Endometrium (tissue), 2 donors: ENCODE data around the gene KRTAP4-16.
"Not testable (repeated sequence)": the region's sequence is repeated elsewhere in the genome, so short reads cannot be mapped to it uniquely, and the experiment has no call there.

ENCODE experiments used
- FAIRE-seq: peaks from 2 replicates; lab custom pipeline; 2012; peaks lifted over from hg19 to GRCh38; lab: Jason Lieb, UNC
- donor health status: control.
- donor health status: control.

The KRTAP4-16 gene

DNA sequence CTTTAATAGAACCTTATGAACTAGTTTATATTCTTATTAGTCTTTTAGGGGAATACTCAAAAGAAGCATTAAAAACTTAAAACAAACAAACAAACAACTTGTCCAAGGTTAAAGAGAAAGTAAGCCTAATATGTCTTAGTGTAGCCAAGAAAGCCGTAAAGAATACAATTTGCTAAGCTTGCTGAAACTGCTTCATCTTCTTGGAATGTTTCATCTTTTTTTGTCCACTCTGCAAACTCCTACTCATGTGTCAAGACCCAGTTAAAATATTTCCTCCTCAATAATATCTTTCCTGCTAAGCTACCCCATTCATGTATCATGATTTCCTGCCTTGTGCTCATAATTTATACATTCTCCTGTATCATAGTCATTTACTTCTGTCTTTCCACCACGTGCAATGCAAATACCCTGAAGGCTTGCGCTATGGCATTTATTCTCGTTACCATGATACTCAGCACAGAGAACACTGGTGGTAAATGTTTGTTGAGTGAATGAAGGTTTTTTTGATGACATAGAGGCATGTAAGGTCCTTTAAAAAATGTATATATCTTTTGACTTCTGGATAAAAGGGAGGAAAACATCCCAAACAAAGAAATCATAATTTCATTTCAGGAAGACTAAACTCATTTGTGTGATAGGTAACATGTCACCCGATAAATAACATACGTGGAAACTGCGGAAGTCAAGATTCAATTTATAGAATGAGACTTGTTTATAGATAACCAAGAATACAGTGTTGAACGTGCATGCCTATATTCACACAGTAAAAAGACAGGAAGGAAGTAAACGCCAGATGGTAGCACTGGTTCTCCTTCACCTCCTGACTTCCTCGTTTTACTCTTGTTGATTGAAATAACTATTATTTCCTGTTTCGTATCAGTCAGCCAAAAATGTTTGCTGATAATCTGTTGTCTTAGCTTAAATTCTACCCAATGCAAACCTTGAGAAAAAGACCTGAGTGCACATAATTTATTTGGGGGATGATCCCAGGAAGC lies 18.0 kb upstream of the KRTAP4-16 start:
- peak; percentile 95 for FAIRE-seq

DNA sequence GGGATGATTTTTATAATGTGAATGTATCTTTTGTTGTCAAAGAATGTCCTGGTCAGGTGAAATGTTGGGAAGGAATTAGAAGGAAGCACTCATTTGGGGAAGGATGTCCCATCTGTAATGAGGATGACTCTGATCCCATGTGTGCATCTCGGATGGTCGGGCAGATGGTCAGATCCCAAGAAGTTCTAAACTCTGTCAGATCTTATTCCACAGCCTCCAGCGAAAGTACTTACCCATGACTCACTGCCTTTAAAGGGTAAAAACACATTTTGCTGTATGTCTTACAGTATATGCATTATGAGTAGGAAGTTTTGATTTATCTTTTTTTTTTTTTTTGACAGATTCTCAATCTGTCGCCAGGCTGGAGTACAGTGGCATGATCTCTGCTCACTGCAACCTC lies 16.7 kb upstream of the KRTAP4-16 start:
- FAIRE-seq = no peak

- FAIRE-seq = not testable (repeated sequence)
Observed at GRCh38 chr17:41117846-41118386, 15.9 kb upstream of the KRTAP4-16 start, which contains the start of gene KRTAP4-11. TSS of gene KRTAP4-11 (minus strand) at chr17:41118373. CDS start at chr17:41118315, 58 bp downstream.

DNA sequence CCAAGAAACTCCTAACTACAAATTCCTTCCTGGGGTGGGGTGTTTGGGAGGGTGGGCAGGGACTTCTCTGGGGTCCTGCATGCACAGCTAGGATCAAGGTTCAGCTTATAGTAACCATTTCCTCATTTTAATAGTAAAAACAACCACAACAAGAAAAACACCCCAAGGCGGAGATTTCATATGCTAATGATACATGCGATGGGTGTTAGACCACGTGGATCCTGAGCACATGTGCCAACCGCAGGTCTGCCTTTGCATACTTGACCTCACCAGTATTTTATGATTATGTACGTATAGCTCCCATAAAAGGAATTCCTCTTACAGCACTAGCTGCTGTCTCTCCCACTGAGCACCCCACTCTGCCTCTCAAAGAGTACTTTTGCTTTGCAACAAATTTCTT lies 14.3 kb upstream of the KRTAP4-16 start:
- FAIRE-seq = no peak

DNA sequence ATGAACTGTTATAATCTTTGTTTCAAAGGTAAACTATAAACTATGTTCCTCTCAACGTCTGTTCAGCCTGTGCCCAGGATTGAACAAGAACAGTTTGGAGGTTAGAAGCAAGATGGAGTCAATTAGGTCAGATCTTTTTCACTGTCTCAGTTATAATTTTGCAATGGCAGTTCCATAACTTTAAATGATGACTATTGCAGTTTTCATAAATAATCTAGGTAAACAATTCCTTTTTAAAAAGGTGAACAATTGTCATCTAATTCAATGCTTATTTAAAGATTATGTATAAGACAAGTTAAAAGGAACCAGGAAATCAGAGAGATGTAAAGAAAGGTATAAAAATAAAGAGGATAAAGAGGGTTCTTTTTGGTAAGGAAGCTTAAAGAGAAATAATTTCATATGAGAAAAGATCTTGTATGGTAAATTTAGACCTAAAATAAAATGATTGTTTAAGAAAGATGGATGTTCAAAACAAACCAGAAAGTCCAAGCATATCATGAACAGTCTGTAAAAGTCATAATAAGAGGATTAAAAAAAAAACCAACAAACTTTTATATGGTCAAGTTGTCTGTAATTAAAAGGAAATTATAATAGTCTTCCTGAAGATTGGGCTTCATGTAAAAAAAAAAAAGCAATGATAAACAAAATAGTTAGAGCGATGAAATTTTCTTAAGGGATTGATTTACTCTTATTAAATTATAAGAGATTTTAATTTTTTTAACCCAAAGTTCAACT lies 9.3 kb upstream of the KRTAP4-16 start:
- FAIRE-seq = no peak

DNA sequence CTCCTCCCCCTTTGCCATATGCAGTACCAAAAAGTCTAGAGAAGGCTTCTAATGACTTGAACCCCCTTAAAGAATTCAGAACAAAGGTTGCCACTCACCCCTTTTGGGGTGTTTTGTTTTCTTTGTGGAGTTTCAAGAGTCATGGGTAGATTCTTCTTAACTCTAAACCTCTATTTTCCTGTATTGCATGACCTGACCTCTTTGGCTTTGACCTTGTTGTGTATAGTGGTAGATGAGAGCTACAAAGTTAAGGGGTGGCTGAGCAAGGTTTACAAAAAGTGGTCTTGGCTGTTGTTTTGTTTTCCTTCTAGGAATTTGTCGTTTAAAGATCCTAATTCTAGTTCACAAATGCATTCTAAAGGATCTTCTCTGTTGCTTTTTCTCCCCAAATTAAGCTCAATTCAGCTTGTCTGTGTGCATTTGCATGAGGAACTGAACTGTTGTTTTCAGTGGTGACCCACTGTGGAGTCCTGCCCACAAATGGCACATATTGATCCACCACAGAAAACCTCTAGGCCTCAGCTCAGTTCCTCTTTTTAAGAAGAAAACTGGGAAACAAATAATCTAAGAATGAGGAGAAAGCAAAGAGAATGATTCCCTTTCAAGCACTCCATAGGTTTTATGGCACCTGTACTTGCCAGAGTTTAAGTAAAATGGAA lies 6.8 kb upstream of the KRTAP4-16 start:
- not testable (repeated sequence) for FAIRE-seq

- FAIRE-seq = no peak
Observed at GRCh38 chr17:41107941-41108450, 6.0 kb upstream of the KRTAP4-16 start.

- FAIRE-seq = not testable (repeated sequence)
Observed at GRCh38 chr17:41105347-41105746, 3.3 kb upstream of the KRTAP4-16 start, which contains the start of gene KRTAP4-9. TSS of gene KRTAP4-9 (plus strand) at chr17:41105389. CDS start at chr17:41105389, 0 bp downstream.

GRCh38 chr17:41104386-41105038 lies 2.5 kb upstream of the KRTAP4-16 start:
- peak; percentile 45 for FAIRE-seq

DNA sequence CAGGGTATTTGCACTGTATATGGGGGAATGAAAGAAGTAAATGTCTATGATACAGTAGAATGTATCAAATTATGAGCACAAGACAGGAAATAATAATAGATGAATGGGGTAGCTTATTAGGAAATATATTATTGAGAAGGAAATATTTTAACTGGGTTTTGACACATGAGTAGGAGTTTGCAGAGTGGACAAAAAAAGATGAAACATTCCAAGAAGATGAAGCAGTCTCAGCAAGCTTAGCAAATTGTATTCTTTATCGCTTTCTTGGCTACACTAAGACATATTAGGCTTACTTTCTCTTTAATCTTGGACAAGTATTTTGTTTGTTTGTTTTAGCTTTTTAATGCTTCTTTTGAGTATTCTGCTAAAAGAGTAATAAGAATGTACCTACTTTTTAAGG lies 1.9 kb upstream of the KRTAP4-16 start:
- FAIRE-seq = no peak

DNA sequence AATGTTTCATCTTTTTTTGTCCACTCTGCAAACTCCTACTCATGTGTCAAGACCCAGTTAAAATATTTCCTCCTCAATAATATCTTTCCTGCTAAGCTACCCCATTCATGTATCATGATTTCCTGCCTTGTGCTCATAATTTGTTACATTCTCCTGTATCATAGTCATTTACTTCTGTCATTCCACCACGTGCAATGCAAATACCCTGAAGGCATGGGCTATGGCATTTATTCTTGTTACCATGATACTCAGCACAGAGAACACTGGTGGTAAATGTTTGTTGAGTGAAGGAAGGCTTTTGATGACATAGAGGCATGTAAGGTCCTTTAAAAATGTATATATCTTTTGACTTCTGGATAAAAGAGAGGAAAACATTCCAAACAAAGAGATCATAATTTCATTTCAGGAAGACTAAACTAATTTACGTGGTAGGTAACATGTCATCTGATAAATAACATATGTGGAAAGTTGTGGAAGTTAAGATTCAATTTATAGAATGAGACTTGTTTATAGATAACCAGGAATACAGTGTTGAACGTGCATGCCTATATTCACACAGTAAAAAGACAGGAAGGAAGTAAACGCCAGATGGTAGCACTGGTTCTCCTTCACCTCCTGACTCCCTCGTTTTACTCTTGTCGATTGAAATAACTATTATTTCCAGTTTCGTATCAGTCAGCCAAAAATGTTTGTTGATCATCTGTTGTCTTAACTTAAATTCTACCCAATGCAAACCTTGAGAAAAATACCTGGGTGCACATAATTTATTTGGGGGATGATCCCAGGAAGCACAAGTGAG lies 2.1 kb downstream of the KRTAP4-16 start:
- FAIRE-seq = not testable (repeated sequence)

GRCh38 chr17:41098481-41098880 lies 3.5 kb downstream of the KRTAP4-16 start:
- no peak for FAIRE-seq

DNA sequence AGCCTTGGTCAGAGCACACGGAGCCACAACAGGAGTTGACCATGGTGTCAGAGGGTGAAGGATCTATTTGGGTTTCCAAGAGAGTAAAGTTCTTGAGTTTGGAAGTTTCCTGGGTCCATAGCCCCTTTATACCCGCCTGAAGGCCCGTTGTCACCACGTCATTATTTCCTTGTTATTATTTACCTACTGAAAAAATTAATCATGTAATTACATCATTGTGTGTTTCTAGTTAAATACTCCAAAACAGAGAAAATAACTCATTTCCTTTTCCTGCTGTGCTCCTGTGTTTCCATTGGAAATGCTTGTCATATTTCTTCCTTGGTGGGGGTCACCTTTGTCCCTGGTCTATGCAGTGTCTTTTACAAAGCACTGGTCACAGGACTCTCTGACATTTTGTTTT lies 4.0 kb downstream of the KRTAP4-16 start, which contains the start of gene KRTAP4-8:
KRTAP4-8 (minus strand) TSS at position 101 of the 400 bp plus-strand sequence; CDS start at position 43, 58 bp downstream.
- FAIRE-seq = no peak

DNA sequence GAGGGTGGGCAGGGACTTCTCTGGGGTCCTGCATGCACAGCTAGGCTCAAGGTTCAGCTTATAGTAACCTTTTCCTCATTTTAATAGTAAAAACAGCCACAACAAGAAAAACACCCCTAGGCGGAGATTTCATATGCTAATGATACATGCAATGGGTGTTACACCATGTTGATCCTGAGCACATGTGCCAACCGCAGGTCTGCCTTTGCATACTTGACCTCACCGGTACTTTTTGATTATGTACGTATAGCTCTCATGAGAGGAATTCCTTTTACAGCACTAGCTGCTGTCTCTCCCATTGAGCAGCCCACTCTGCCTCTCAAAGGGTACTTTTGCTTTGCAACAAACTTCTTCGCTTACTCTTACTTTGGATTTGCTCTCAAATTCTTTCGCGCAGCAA lies 6.0 kb downstream of the KRTAP4-16 start:
- FAIRE-seq = no peak

DNA sequence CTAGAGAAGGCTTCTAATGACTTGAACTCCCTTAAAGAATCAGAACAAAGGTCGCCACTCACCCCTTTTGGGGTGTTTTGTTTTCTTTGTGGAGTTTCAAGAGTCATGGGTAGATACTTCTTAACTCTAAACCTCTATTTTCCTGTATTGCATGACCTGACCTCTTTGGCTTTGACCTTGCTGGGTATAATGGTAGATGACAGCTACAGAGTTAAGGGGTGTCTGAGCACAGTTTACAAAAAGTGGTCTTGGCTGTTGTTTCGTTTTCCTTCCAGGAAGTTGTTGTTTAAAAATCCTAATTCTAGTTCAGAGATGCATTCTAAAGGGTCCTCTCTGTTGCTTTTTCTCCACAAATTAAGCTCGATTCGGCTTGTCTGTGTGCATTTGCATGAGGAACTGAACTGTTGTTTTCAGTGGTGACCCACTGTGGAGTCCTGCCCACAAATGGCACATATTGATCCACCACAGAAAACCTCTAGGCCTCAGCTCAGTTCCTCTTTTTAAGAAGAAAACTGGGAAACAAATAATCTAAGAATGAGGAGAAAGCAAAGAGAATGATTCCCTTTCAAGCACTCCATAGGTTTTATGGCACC lies 13.2 kb downstream of the KRTAP4-16 start:
- not testable (repeated sequence) for FAIRE-seq

DNA sequence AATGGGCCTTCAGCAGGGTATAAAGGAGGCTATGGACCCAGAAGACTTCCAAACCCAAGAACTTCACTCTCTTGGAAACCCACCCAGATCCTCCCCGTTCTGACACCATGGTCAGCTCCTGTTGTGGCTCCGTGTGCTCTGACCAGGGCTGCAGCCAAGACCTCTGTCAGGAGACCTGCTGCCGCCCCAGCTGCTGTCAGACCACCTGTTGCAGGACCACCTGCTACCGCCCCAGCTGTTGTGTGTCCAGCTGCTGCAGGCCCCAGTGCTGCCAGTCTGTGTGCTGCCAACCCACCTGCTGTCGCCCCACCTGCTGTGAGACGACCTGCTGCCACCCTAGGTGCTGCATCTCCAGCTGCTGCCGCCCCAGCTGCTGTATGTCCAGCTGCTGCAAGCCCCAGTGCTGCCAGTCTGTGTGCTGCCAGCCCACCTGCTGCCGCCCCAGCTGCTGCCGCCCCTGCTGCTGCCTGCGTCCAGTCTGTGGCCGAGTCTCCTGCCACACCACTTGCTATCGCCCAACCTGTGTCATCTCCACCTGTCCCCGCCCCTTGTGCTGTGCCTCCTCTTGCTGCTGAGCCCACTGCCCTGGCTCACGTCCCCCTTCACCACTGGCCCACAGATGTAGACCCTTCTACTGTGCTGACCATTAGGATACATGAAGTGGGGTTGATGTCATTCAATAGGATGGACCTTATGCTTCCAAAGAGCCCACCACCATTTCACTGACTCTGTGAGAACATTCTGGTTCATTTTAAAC lies 17.7 kb downstream of the KRTAP4-16 start, which contains the start of gene KRTAP4-7:
KRTAP4-7 (plus strand) TSS at position 51 of the 757 bp plus-strand sequence; CDS start at position 108, 57 bp downstream.
- not testable (repeated sequence) for FAIRE-seq

DNA sequence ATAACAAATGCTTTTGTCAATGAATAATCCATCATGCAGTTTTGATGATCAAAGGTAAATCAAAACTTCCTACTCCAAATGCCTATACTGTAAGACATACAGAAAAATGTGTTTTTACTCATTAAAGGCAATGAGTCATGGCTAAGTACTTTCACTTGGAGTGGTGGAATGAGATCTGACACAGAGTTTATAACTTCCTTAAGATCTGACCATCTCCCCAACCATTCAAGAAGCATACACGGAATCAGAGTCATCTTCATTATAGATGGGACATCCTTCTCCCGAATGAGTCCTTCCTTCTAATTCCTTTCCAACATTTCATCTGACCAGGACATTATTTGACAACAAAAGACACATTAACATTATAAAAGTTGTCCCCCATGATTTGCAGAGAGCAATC lies 18.6 kb downstream of the KRTAP4-16 start:
- not testable (repeated sequence) for FAIRE-seq

GRCh38 chr17:41082626-41083025 lies 19.4 kb downstream of the KRTAP4-16 start:
- no peak for FAIRE-seq

DNA sequence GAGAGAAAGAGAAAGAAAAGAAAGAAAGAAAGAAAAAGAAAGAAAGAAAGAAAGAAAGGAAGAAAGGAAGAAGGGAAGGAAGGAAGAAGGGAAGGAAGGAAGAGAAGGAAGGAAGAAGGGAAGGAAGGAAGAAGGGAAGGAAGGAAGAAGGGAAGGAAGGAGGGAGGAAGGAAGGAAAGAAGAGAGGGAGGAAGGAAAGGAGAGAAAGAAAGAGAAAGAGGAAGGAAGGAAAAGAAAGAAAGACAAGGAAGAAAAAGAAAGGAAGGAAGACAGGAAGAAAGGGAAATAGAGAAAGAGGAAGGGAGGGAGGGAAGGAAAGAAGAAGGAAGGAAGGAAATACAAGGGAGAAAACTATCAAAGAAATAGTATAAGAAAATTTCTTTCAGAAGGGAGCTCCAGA lies 25.2 kb downstream of the KRTAP4-16 start:
- FAIRE-seq = no peak
